OCI-LY3 (cell line): ENCODE results near the gene RAET1E.
"Not testable (repeated sequence)": the region's sequence is repeated elsewhere in the genome, so short reads cannot be mapped to it uniquely, and the experiment has no call there.

Experiments used
- H2AFZ ChIP-seq: fragments of 200-600, 300-600 bp; shearing (Covaris generic); 2 replicates; pipeline ENCODE4 v1.6.0; 2014; ENCODE audit warnings: antibody characterized with exemption, low read depth, low read length
- H3K27ac ChIP-seq: fragments of 200-600, 300-600 bp; sonication (generic); 2 replicates; pipeline ENCODE4 v1.5.1; 2014; ENCODE audit warnings: mild to moderate bottlenecking, low read length, moderate library complexity, mixed read lengths
- H3K27me3 ChIP-seq: fragments of 200-600, 300-600 bp; sonication (generic); 2 replicates; pipeline ENCODE4 v1.6.1; 2014; ENCODE audit warnings: low read depth, low read length, mixed read lengths
- H3K36me3 ChIP-seq: fragments of 200-600, 300-600 bp; sonication (generic); replicated peaks from 2 replicates; pipeline ENCODE3; 2014; ENCODE audit warnings: low read depth, low read length, mixed read lengths
- H3K4me1 ChIP-seq: fragments of 300-600, 200-600 bp; sonication (generic); 2 replicates; pipeline ENCODE4 v1.6.1; 2014; ENCODE audit warnings: low read length, mixed read lengths
- H3K4me2 ChIP-seq: fragments of 200-600, 300-600 bp; sonication (generic); 2 replicates; pipeline ENCODE4 v1.6.1; 2014; ENCODE audit warnings: low read length, mixed read lengths
- H3K4me3 ChIP-seq: fragments of 300-600, 200-600 bp; sonication (generic); 2 replicates; pipeline ENCODE4 v1.5.1; 2014; ENCODE audit warnings: antibody characterized with exemption, mild to moderate bottlenecking, low read length, moderate library complexity
- H3K79me2 ChIP-seq: fragments of 300-600, 200-600 bp; shearing (Covaris generic); 2 replicates; pipeline ENCODE4 v1.6.1; 2014; ENCODE audit warnings: mild to moderate bottlenecking, low read length, mixed read lengths
- H3K9ac ChIP-seq: fragments of 300-600, 200-600 bp; shearing (Covaris generic); 2 replicates; pipeline ENCODE4 v1.6.0; 2014; ENCODE audit warnings: mild to moderate bottlenecking, low read length, moderate library complexity
- H3K9me3 ChIP-seq: fragments of 200-600, 300-600 bp; shearing (Covaris generic); 2 replicates; pipeline ENCODE4 v1.6.1; 2014; ENCODE audit warnings: low read length, mixed read lengths; ENCODE audit not compliant: insufficient read depth
- H4K20me1 ChIP-seq: fragments of 200-600, 300-600 bp; sonication (generic); 2 replicates; pipeline ENCODE4 v1.6.1; 2016; ENCODE audit warnings: low read length, mixed read lengths; ENCODE audit not compliant: insufficient read depth
- CTCF ChIP-seq: fragments of 200-600, 300-600 bp; sonication (generic); IDR thresholded peaks from 2 replicates; pipeline ENCODE4 v1.5.1; 2014; ENCODE audit warnings: antibody characterized with exemption, low read length, low read depth
- EZH2phosphoT487 ChIP-seq: fragments of 200-600 bp; shearing (Covaris generic); IDR thresholded peaks from 2 replicates; pipeline ENCODE4 v1.6.1; 2018; ENCODE audit warnings: antibody characterized with exemption, mixed run types, low read depth

The RAET1E gene

GRCh38 chr6:149910721-149911151 is 12.8 kb upstream of the RAET1E start:
- H3K79me2 ChIP-seq = no peaks in the 10 kb centered on the region
- H4K20me1 ChIP-seq = no peaks in the 10 kb centered on the region
- no peaks in the 10 kb centered on the region for H3K36me3 ChIP-seq
- TF ChIP-seq EZH2phosphoT487 (no peak), CTCF (no peak)
- no peak overlapping the region for H3K9ac ChIP-seq
- no peaks in the 10 kb centered on the region for H3K4me1 ChIP-seq
- no peaks in the 10 kb centered on the region for H3K9me3 ChIP-seq
- no peak overlapping the region for H3K4me3 ChIP-seq
- no peaks in the 10 kb centered on the region for H3K27me3 ChIP-seq
- no peak overlapping the region for H2AFZ ChIP-seq
- H3K27ac ChIP-seq = no peak overlapping the region
- no peak overlapping the region for H3K4me2 ChIP-seq

- H4K20me1 ChIP-seq = no peaks in the 10 kb centered on the region
- TF ChIP-seq CTCF = no peak
- TF ChIP-seq EZH2phosphoT487 = no peak
- H3K36me3 ChIP-seq = no peaks in the 10 kb centered on the region
These were observed 12.0 kb upstream of the RAET1E start for GRCh38 chr6:149909701-149910470.

GRCh38 chr6:149908480-149908879 is 10.6 kb upstream of the RAET1E start:
- not testable (repeated sequence) for H4K20me1 ChIP-seq, H3K4me1 ChIP-seq, H3K36me3 ChIP-seq, H3K79me2 ChIP-seq, H3K4me3 ChIP-seq, H3K27ac ChIP-seq, H3K9ac ChIP-seq, H3K4me2 ChIP-seq, H3K27me3 ChIP-seq, H2AFZ ChIP-seq, H3K9me3 ChIP-seq

More at GRCh38 chr6:149909701-149910470, 12.0 kb upstream of the RAET1E start:
- no peaks in the 10 kb centered on the region for H3K4me1 ChIP-seq
- H3K79me2 ChIP-seq = no peaks in the 10 kb centered on the region
- H2AFZ ChIP-seq = no peak overlapping the region
- no peak overlapping the region for H3K4me2 ChIP-seq
- H3K27ac ChIP-seq = no peak overlapping the region
- no peak overlapping the region for H3K9ac ChIP-seq
- H3K4me3 ChIP-seq = no peak overlapping the region
- no peaks in the 10 kb centered on the region for H3K9me3 ChIP-seq
- no peaks in the 10 kb centered on the region for H3K27me3 ChIP-seq

- Histone ChIP-seq H3K36me3 (no peaks in the 10 kb centered on the region), H3K4me1 (no peaks in the 10 kb centered on the region), H4K20me1 (no peaks in the 10 kb centered on the region), H3K27me3 (no peaks in the 10 kb centered on the region), H3K9ac (no peak overlapping the region), H3K9me3 (no peaks in the 10 kb centered on the region), H3K27ac (no peak overlapping the region), H3K4me2 (no peak overlapping the region), H3K79me2 (no peaks in the 10 kb centered on the region), H2AFZ (no peak overlapping the region), H3K4me3 (no peak overlapping the region)
- TF ChIP-seq CTCF (no peak), EZH2phosphoT487 (no peak)
These were observed 9.4 kb upstream of the RAET1E start for GRCh38 chr6:149907317-149907716.
